Heart left ventricle (tissue), 16 donors: ENCODE results near the gene OXSR1. TPM values are rescaled to one million over a fixed set of nuclear protein-coding genes. Genes with fewer than 3 reads are reported as not detected.

Experiments used
- ATAC-seq, 4 donors: fragments of 200-7000 bp; cut with Tn5 transposase; one replicate each; pipeline ENCODE4 v1.9.1; 2020 to 2022; ENCODE audit warnings: moderate library complexity in 4 of 4, mild to moderate bottlenecking in 3 of 4, moderate number of reproducible peaks in 1 of 4
- DNase-seq, 5 donors: peaks; one replicate each; pipeline ENCODE4 v3.0.0-alpha.2; 2020
- H3K27ac ChIP-seq, 12 donors: fragments of 200-600 bp; sonication (generic) in 4 of 12; one replicate each; pipeline versions ENCODE4 v1.5.0 to v1.8.0; 2016 to 2022; ENCODE audit warnings: mild to moderate bottlenecking in 2 of 12
- H3K27me3 ChIP-seq, 9 donors: fragments of 200-600 bp; sonication (generic) in 2 of 9; one replicate each; pipeline versions ENCODE4 v1.5.1 to v1.8.0; 2016 to 2022; ENCODE audit warnings: mild to moderate bottlenecking in 3 of 9
- H3K36me3 ChIP-seq, 9 donors: fragments of 200-600 bp; sonication (generic) in 2 of 9; one replicate each; pipeline versions ENCODE4 v1.5.0 to v1.8.0; 2018 to 2022; ENCODE audit warnings: mild to moderate bottlenecking in 2 of 9
- H3K4me1 ChIP-seq, 12 donors: fragments of 200-600 bp; sonication (generic) in 4 of 12; one replicate each; pipeline versions ENCODE4 v1.5.0 to v1.8.0; 2016 to 2022; ENCODE audit warnings: mild to moderate bottlenecking in 3 of 12
- H3K4me3 ChIP-seq, 12 donors: fragments of 200-600 bp; sonication (generic) in 4 of 12; one replicate each; pipeline versions ENCODE4 v1.5.0 to v1.8.0; 2017 to 2022; ENCODE audit warnings: mild to moderate bottlenecking in 9 of 12, moderate library complexity in 4 of 12
- H3K9me3 ChIP-seq, 12 donors: fragments of 200-600 bp; sonication (generic) in 4 of 12; one replicate each; pipeline versions ENCODE4 v1.5.0 to v1.8.0; 2016 to 2022; ENCODE audit warnings: mild to moderate bottlenecking in 1 of 12
- POLR2A ChIP-seq, 2 donors: fragments of 450-650 bp; IDR thresholded peaks; one replicate each; pipeline ENCODE4 v1.6.1; 2017; ENCODE audit warnings: antibody characterized with exemption in 2 of 2, mild to moderate bottlenecking in 2 of 2, moderate library complexity in 2 of 2
- WGBS, 4 donors: extraction: QIAGEN DNeasy Blood & Tissue Kit in 2 of 4; methylation state at CpG; one replicate each; pipeline versions ENCODE4 v1.1.5 to v1.1.7; 2013 to 2018; 5-methylcytosine and 5-hydroxymethylcytosine counted together
- intact Hi-C, 10 donors: fragments of 100-400 bp; cut with DNase I; formaldehyde crosslinking; loops; one replicate each; pipeline versions ENCODE4 v1.11.1 to v1.14.2; 2022
- polyA plus RNA-seq, 2 donors: library from polyadenylated mRNA; stranded (reverse); fragments of 200-250 nt; gene quantifications; one replicate each; pipeline ENCODE4 v1.2.3, GENCODE V29; 2013
- total RNA-seq, 9 donors: library from RNA; depleted of rRNA in 2 of 9; stranded (reverse); fragments of >200 nt in 2 of 9; fragmentation: NEBNext Ultra II Directional in 3 of 9; extraction: Animal tissue kit (Norgen Biotek cat#: 25700) in 3 of 9; gene quantifications; one replicate each; pipeline versions ENCODE4 v1.1.0 to v1.2.4, GENCODE V29; 2016 to 2023
- TF ChIP-seq, protein P1 (sequence below), 12 donors: fragments of 200-600 bp; sonication (generic) in 4 of 12; IDR thresholded peaks; one replicate each; pipeline versions ENCODE4 v1.5.0 to v1.8.0; 2018 to 2022; ENCODE audit warnings: antibody characterized with exemption in 12 of 12, mild to moderate bottlenecking in 5 of 12
- donor health status: ischemic (EF 13 %, LVEDD 7.1; RV severe dilation, severe dysfunction).
- donor health status: healthy with polysubstance abuse.
- donor health status: DM: no; HTN: yes; CAD: no.
- donor health status: DM: no; HTN: no; CAD: no.
- donor health status: ischemic (EF 25% LVEDD 6.9; RV normal size, moderate dysfunction).
- donor health status: ischemic (EF 25% LVEDD 5.7; RV mildly dilated, moderate dysfunction).
- donor health status: healthy.
- donor health status: DM: yes; HTN: yes; CAD: no.
- donor health status: ischemic (EF 35%, LVEDD 5.7; RV mildly dilated, moderate dysfunction).
- donor health status: nonischemic (EF 11% LVEDD 7.7; RV severe dilation, severe dysfunction).
- donor health status: DM: yes; HTN: yes; CAD: no.
- donor health status: PGD.
- donor health status: ischemic (EF 29% LVEDD 5.4; RV normal size, mild dysfunction).
- donor health status: nonischemic (EF 23%, LVEDD 6.1; RV moderate dilation, normal function).

Gene OXSR1
- total and polyA plus RNA-seq, 11 donors: 10.4 to 38.3 (median 31.7) TPM

DNA sequence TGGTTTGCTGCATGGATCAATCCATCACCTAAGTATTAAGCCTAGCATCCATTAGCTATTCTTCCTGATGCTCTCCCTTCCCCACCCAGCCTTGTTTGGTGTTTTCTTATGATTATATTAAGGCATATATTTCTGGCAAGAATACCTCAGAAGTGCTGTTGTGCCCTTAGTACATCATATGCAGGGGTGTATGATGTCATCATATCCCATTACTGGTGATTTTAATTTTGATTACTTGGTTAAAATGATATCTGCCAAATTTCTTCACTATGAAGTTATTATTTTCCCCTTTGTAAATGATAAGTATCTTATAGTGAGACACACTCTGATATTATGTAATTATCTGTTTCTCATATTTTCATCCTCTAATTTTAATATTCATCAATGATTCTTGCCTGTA, 132.2 kb downstream of the OXSR1 start:
- TF ChIP-seq POLR2A (IDR thresholded peaks at IDR 0.05): no peak
- TF ChIP-seq, protein P1, sequence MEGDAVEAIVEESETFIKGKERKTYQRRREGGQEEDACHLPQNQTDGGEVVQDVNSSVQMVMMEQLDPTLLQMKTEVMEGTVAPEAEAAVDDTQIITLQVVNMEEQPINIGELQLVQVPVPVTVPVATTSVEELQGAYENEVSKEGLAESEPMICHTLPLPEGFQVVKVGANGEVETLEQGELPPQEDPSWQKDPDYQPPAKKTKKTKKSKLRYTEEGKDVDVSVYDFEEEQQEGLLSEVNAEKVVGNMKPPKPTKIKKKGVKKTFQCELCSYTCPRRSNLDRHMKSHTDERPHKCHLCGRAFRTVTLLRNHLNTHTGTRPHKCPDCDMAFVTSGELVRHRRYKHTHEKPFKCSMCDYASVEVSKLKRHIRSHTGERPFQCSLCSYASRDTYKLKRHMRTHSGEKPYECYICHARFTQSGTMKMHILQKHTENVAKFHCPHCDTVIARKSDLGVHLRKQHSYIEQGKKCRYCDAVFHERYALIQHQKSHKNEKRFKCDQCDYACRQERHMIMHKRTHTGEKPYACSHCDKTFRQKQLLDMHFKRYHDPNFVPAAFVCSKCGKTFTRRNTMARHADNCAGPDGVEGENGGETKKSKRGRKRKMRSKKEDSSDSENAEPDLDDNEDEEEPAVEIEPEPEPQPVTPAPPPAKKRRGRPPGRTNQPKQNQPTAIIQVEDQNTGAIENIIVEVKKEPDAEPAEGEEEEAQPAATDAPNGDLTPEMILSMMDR (IDR thresholded peaks at IDR 0.05): no peak
- DNase-seq (no peak), ATAC-seq (no peak)
- no peaks in the 10 kb centered on the region for H3K36me3 ChIP-seq
- H3K4me3 ChIP-seq: no peak overlapping the region
- H3K9me3 ChIP-seq: no peaks in the 10 kb centered on the region
- H3K27me3 ChIP-seq: no peaks in the 10 kb centered on the region
- H3K27ac ChIP-seq: no peak overlapping the region
- intact Hi-C loops: no loop called here
- no peaks in the 10 kb centered on the region for H3K4me1 ChIP-seq

DNA sequence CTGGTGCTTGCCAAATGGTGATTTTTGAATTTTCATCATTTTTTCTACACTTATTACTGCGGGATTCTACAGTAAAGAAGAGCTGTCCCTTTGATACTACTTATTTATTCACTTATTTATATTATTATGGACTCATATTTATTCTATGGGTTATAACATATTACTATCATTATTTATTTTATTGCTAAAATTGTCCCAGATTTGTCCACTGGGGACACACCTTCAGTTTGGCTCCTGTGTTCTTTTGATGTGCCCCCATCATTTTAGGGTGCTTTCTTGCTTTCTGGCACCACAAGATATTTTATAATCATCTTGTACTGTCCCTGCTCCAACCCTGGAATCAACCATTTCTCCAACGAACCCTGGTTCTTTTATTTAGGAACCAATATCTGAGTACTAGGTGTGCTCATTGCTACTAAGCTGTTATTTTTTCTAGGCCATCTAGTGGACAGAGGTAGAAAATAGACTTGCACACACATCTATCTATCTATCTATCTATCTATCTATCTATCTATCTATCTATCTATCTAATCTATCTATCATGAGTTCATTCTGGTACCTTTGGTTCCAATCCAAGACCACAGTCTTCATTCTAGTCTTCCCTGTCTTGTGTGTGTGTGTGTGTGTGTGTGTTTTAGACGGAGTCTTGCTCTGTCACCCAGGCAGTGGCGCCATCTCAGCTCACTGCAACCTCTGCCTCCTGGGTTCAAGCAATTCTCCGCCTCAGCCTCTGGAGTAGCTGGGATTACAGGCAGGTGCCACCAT, 132.8 kb downstream of the OXSR1 start:
- no peak overlapping the region for H3K4me3 ChIP-seq
- ATAC-seq (no peak), DNase-seq (no peak)
- H3K36me3 ChIP-seq: no peaks in the 10 kb centered on the region
- no peaks in the 10 kb centered on the region for H3K27me3 ChIP-seq
- H3K4me1 ChIP-seq: no peaks in the 10 kb centered on the region
- TF ChIP-seq POLR2A (IDR thresholded peaks at IDR 0.05): no peak
- TF ChIP-seq, protein P1 (IDR thresholded peaks at IDR 0.05): peak in 4 of 12 donors; percentile 5 to 17 (median 10)
- H3K9me3 ChIP-seq: no peaks in the 10 kb centered on the region
- no peak overlapping the region for H3K27ac ChIP-seq
- intact Hi-C loops: no loop called here
- 81 to 87% (median 85%) methylated on average over 5 of the region's 5 CpGs for WGBS, 4 donors

Other genes starting within 250 kb of the OXSR1 start
- gene VILL, start 174.8 kb upstream of the OXSR1 start, total RNA-seq: 1 to 10 TPM; 1.1 to 6.3 (median 2.6) TPM
- gene VILL, start 174.8 kb upstream of the OXSR1 start, polyA plus RNA-seq: 1 to 10 TPM; 2.7 to 3.4 TPM
- 10 to 100 TPM in 7 of 9 donors, 1 to 10 TPM in 2; 8.1 to 14.9 (median 12.4) TPM for gene PLCD1, start 135.9 kb upstream of the OXSR1 start, total RNA-seq
- 10 to 100 TPM in 1 of 2 donors, 1 to 10 TPM in 1; 9.5 to 10.6 TPM for gene PLCD1, start 135.9 kb upstream of the OXSR1 start, polyA plus RNA-seq
- gene DLEC1, start 126.3 kb upstream of the OXSR1 start, total RNA-seq: 1 to 10 TPM in 1 of 9 donors, under 1 TPM in 7, not detected in 1; 0.07 to 1.3 (median 0.16) TPM
- under 1 TPM; 0.06 to 0.61 TPM for gene DLEC1, start 126.3 kb upstream of the OXSR1 start, polyA plus RNA-seq
- gene ACAA1, start 28.4 kb upstream of the OXSR1 start, total RNA-seq: 100 to 1,000 TPM in 7 of 9 donors, 10 to 100 TPM in 2; 84.4 to 139 (median 105) TPM
- gene ACAA1, start 28.4 kb upstream of the OXSR1 start, polyA plus RNA-seq: 100 to 1,000 TPM in 1 of 2 donors, 10 to 100 TPM in 1; 62.7 to 136 TPM
- gene MYD88, start 26.9 kb upstream of the OXSR1 start, total RNA-seq: 10 to 100 TPM in 3 of 9 donors, 1 to 10 TPM in 6; 5.4 to 47.2 (median 8.2) TPM
- gene MYD88, start 26.9 kb upstream of the OXSR1 start, polyA plus RNA-seq: 10 to 100 TPM in 1 of 2 donors, 1 to 10 TPM in 1; 3.7 to 11.7 TPM
- under 1 TPM in 4 of 9 donors, not detected in 5; 0.09 to 0.24 (median 0.13) TPM for gene SLC22A13, start 100.3 kb downstream of the OXSR1 start, total RNA-seq
- under 1 TPM; 0.07 to 0.23 TPM for gene SLC22A13, start 100.3 kb downstream of the OXSR1 start, polyA plus RNA-seq
- under 1 TPM in 2 of 9 donors, not detected in 7; 0.13 to 0.14 TPM for gene SLC22A14, start 116.8 kb downstream of the OXSR1 start, total RNA-seq
- under 1 TPM; 0.06 to 0.11 TPM for gene SLC22A14, start 116.8 kb downstream of the OXSR1 start, polyA plus RNA-seq
- 1 to 10 TPM in 5 of 9 donors, under 1 TPM in 4; 0.35 to 2.9 (median 1.3) TPM for gene XYLB, start 181.2 kb downstream of the OXSR1 start, total RNA-seq
- gene XYLB, start 181.2 kb downstream of the OXSR1 start, polyA plus RNA-seq: under 1 TPM; 0.23 to 0.42 TPM